ENCODE measurements around the gene PDE4D.
"Not testable (repeated sequence)": the region's sequence is repeated elsewhere in the genome, so short reads cannot be mapped to it uniquely, and the experiment has no call there.

The PDE4D gene

DNA sequence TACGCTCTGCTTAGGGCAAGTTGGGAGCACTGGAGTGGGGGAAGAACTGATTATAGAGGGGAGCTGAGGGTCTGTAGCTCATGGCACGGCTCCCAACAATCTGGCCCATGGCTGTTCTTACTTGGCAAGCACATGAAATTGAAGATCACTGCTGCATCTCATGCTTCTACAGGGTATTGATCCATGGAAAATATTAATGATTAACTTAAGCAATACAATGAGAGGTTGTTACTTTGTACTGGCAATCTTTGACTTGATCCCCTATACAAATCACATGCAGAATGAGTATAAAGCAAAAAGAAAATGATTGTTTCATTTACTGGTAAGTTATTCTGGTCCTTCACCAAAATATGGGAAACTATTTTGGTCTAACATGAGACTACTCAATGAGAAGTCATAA is 481.1 kb downstream of the PDE4D start:
- peak overlapping the region; percentile 54 to 61 for H3K4me3 ChIP-seq (ENCODE audit: low read depth in 1 of 2, low read length in 2 of 2)
- H3K36me3 ChIP-seq (ENCODE audit: control insufficient read depth in 1 of 2, insufficient read depth in 2 of 2, low read length in 2 of 2), result no peaks in the 10 kb centered on the region
- no peaks in the 10 kb centered on the region for H3K27me3 ChIP-seq (ENCODE audit: control insufficient read depth in 1 of 2, insufficient read depth in 2 of 2, low read length in 2 of 2)
- H3K9me3 ChIP-seq (ENCODE audit: control insufficient read depth in 1 of 2, low read length in 2 of 2), result peaks cover 6 to 7% of the 10 kb centered on the region in 2 donors
- peaks cover 0 to 25% of the 10 kb centered on the region in 2 donors for H3K4me1 ChIP-seq (ENCODE audit: control insufficient read depth in 1 of 2, insufficient read depth in 2 of 2, low read length in 2 of 2)
- no peak overlapping the region for H3K27ac ChIP-seq (ENCODE audit: low read depth, low read length)
- H3K9ac ChIP-seq (ENCODE audit: low read depth in 1 of 2, low read length in 2 of 2), result no peak overlapping the region

DNA sequence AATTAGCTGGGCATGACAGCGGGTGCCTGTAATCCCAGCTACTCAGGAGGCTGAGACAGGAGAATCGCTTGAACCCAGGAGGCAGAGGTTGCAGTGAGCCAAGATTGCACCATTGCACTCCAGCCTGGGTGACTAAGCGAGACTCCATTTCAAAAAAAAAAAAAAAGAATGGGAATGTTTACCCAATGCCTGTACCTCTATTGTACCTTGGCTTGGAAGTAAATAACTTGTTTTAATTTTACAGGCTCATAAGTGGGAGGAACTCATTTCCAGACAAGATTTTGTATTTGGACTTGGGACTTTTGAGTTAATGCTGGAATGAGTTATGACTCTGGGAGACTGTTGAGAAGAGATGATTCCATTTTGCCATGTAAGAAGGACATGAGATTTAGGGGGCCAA is 484.5 kb downstream of the PDE4D start:
- H3K27ac ChIP-seq (ENCODE audit: low read depth, low read length); H3K9ac ChIP-seq (ENCODE audit: low read depth in 1 of 2, low read length in 2 of 2); H3K4me3 ChIP-seq (ENCODE audit: low read depth in 1 of 2, low read length in 2 of 2); H3K4me1 ChIP-seq (ENCODE audit: control insufficient read depth in 1 of 2, insufficient read depth in 2 of 2, low read length in 2 of 2); H3K36me3 ChIP-seq (ENCODE audit: control insufficient read depth in 1 of 2, insufficient read depth in 2 of 2, low read length in 2 of 2); H3K27me3 ChIP-seq (ENCODE audit: control insufficient read depth in 1 of 2, insufficient read depth in 2 of 2, low read length in 2 of 2): not testable (repeated sequence)
- H3K9me3 ChIP-seq (ENCODE audit: control insufficient read depth in 1 of 2, low read length in 2 of 2), result peaks cover 6 to 15% of the 10 kb centered on the region in 2 donors

- Histone ChIP-seq H3K4me1 (ENCODE audit: control insufficient read depth in 1 of 2, insufficient read depth in 2 of 2, low read length in 2 of 2) (peaks cover 0 to 3% of the 10 kb centered on the region in 2 donors), H3K27ac (ENCODE audit: low read depth, low read length) (no peak overlapping the region), H3K4me3 (ENCODE audit: low read depth in 1 of 2, low read length in 2 of 2) (no peak overlapping the region), H3K36me3 (ENCODE audit: control insufficient read depth in 1 of 2, insufficient read depth in 2 of 2, low read length in 2 of 2) (no peaks in the 10 kb centered on the region), H3K9me3 (ENCODE audit: control insufficient read depth in 1 of 2, low read length in 2 of 2) (peaks cover 6 to 16% of the 10 kb centered on the region in 2 donors), H3K27me3 (ENCODE audit: control insufficient read depth in 1 of 2, insufficient read depth in 2 of 2, low read length in 2 of 2) (no peaks in the 10 kb centered on the region), H3K9ac (ENCODE audit: low read depth in 1 of 2, low read length in 2 of 2) (no peak overlapping the region)
Measured at GRCh38 chr5:59407967-59408366, 485.6 kb downstream of the PDE4D start.

DNA sequence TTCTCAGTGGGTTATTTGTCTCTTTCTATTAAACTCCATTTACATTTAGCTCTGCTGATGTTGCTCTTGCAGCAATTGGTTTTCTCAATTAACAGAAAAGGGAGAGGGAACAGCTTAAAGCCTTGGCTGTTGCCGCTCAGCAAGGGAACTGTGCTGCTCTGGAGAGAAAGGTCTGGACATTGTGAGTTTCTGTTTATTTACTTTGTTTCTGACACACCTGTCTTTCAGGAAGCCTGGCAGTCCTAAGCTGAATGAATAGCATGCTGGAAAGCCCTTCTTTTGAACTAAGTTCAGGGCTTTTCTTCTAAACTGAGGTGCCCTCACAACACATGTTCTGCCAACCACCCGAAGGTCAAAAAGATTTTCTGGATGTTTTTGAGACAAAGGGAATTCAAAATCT is 491.9 kb downstream of the PDE4D start:
- H3K9me3 ChIP-seq (ENCODE audit: control insufficient read depth in 1 of 2, low read length in 2 of 2), result peaks cover 0 to 4% of the 10 kb centered on the region in 2 donors
- H3K27ac ChIP-seq (ENCODE audit: low read depth, low read length), result no peak overlapping the region
- H3K4me3 ChIP-seq (ENCODE audit: low read depth in 1 of 2, low read length in 2 of 2), result no peak overlapping the region
- no peaks in the 10 kb centered on the region for H3K36me3 ChIP-seq (ENCODE audit: control insufficient read depth in 1 of 2, insufficient read depth in 2 of 2, low read length in 2 of 2)
- no peaks in the 10 kb centered on the region for H3K4me1 ChIP-seq (ENCODE audit: control insufficient read depth in 1 of 2, insufficient read depth in 2 of 2, low read length in 2 of 2)
- no peaks in the 10 kb centered on the region for H3K27me3 ChIP-seq (ENCODE audit: control insufficient read depth in 1 of 2, insufficient read depth in 2 of 2, low read length in 2 of 2)
- H3K9ac ChIP-seq (ENCODE audit: low read depth in 1 of 2, low read length in 2 of 2), result no peak overlapping the region

- not testable (repeated sequence) for H3K27me3 ChIP-seq (ENCODE audit: control insufficient read depth in 1 of 2, insufficient read depth in 2 of 2, low read length in 2 of 2); H3K4me1 ChIP-seq (ENCODE audit: control insufficient read depth in 1 of 2, insufficient read depth in 2 of 2, low read length in 2 of 2); H3K9ac ChIP-seq (ENCODE audit: low read depth in 1 of 2, low read length in 2 of 2); H3K4me3 ChIP-seq (ENCODE audit: low read depth in 1 of 2, low read length in 2 of 2); H3K27ac ChIP-seq (ENCODE audit: low read depth, low read length); H3K36me3 ChIP-seq (ENCODE audit: control insufficient read depth in 1 of 2, insufficient read depth in 2 of 2, low read length in 2 of 2); H3K9me3 ChIP-seq (ENCODE audit: control insufficient read depth in 1 of 2, low read length in 2 of 2)
Measured at GRCh38 chr5:59394956-59395355, 498.6 kb downstream of the PDE4D start.

GRCh38 chr5:59393585-59394420 is 499.7 kb downstream of the PDE4D start:
- Histone ChIP-seq H3K4me1 (ENCODE audit: control insufficient read depth in 1 of 2, insufficient read depth in 2 of 2, low read length in 2 of 2) (peaks cover 0 to 6% of the 10 kb centered on the region in 2 donors), H3K27ac (ENCODE audit: low read depth, low read length) (no peak overlapping the region), H3K36me3 (ENCODE audit: control insufficient read depth in 1 of 2, insufficient read depth in 2 of 2, low read length in 2 of 2) (no peaks in the 10 kb centered on the region), H3K9ac (ENCODE audit: low read depth in 1 of 2, low read length in 2 of 2) (no peak overlapping the region), H3K9me3 (ENCODE audit: control insufficient read depth in 1 of 2, low read length in 2 of 2) (no peaks in the 10 kb centered on the region), H3K27me3 (ENCODE audit: control insufficient read depth in 1 of 2, insufficient read depth in 2 of 2, low read length in 2 of 2) (no peaks in the 10 kb centered on the region), H3K4me3 (ENCODE audit: low read depth in 1 of 2, low read length in 2 of 2) (no peak overlapping the region)

DNA sequence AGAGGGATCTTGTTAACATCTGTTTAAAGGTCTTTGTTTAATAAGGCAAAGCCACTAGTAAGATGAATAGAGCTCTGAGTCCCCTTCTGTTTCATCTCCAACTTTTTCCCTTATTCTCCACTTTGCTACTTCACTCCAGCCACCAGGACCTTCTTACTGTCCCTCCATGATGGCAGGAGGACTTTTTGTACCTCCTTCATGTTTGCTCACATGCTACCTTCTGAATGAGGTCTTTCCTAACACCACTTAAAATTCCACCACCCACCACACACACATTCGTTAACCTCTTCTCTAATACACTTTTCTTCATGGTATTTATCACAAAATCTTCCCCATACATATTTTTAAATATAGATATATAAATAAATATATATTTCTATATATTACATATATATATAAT is 501.9 kb downstream of the PDE4D start:
- Histone ChIP-seq H3K36me3 (ENCODE audit: control insufficient read depth in 1 of 2, insufficient read depth in 2 of 2, low read length in 2 of 2) (no peaks in the 10 kb centered on the region), H3K9me3 (ENCODE audit: control insufficient read depth in 1 of 2, low read length in 2 of 2) (no peaks in the 10 kb centered on the region), H3K27me3 (ENCODE audit: control insufficient read depth in 1 of 2, insufficient read depth in 2 of 2, low read length in 2 of 2) (no peaks in the 10 kb centered on the region), H3K4me1 (ENCODE audit: control insufficient read depth in 1 of 2, insufficient read depth in 2 of 2, low read length in 2 of 2) (peaks cover 0 to 6% of the 10 kb centered on the region in 2 donors), H3K9ac (ENCODE audit: low read depth in 1 of 2, low read length in 2 of 2) (no peak overlapping the region), H3K27ac (ENCODE audit: low read depth, low read length) (no peak overlapping the region), H3K4me3 (ENCODE audit: low read depth in 1 of 2, low read length in 2 of 2) (no peak overlapping the region)

- Histone ChIP-seq H3K9ac (ENCODE audit: low read depth in 1 of 2, low read length in 2 of 2) (no peak overlapping the region), H3K4me3 (ENCODE audit: low read depth in 1 of 2, low read length in 2 of 2) (no peak overlapping the region), H3K4me1 (ENCODE audit: control insufficient read depth in 1 of 2, insufficient read depth in 2 of 2, low read length in 2 of 2) (peaks cover 0 to 6% of the 10 kb centered on the region in 2 donors), H3K36me3 (ENCODE audit: control insufficient read depth in 1 of 2, insufficient read depth in 2 of 2, low read length in 2 of 2) (no peaks in the 10 kb centered on the region), H3K9me3 (ENCODE audit: control insufficient read depth in 1 of 2, low read length in 2 of 2) (no peaks in the 10 kb centered on the region), H3K27me3 (ENCODE audit: control insufficient read depth in 1 of 2, insufficient read depth in 2 of 2, low read length in 2 of 2) (no peaks in the 10 kb centered on the region), H3K27ac (ENCODE audit: low read depth, low read length) (no peak overlapping the region)
Measured at GRCh38 chr5:59390989-59391388, 502.5 kb downstream of the PDE4D start.

DNA sequence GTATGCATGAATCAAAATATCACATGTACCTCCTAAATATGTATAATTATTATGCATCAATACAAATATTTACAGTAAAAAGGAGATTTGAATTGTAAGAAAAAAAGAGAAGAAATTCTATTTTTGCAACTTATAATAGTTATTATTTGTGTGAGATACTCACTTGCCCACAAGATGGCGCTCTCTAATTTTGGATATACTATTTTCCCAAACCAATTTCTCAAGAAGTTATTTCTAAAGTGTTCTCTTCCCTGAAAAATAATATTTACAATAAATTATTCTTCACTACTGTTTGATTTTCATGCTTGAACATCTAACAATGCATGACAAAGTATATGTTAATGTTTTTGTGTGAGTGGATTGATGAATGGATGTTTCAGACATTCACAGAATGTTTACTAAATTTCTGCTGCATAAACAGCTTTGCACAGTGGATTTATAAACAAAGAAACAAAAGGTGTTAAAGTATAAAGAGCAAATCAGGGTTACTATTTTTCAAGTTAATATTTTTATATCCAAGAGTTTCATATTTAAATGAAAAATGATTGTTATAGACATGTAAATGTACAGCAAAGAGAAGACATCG is 503.4 kb downstream of the PDE4D start:
- Histone ChIP-seq H3K4me3 (ENCODE audit: low read depth in 1 of 2, low read length in 2 of 2) (no peak overlapping the region), H3K36me3 (ENCODE audit: control insufficient read depth in 1 of 2, insufficient read depth in 2 of 2, low read length in 2 of 2) (no peaks in the 10 kb centered on the region), H3K27me3 (ENCODE audit: control insufficient read depth in 1 of 2, insufficient read depth in 2 of 2, low read length in 2 of 2) (no peaks in the 10 kb centered on the region), H3K4me1 (ENCODE audit: control insufficient read depth in 1 of 2, insufficient read depth in 2 of 2, low read length in 2 of 2) (peaks cover 0 to 6% of the 10 kb centered on the region in 2 donors), H3K9ac (ENCODE audit: low read depth in 1 of 2, low read length in 2 of 2) (no peak overlapping the region), H3K27ac (ENCODE audit: low read depth, low read length) (no peak overlapping the region), H3K9me3 (ENCODE audit: control insufficient read depth in 1 of 2, low read length in 2 of 2) (no peaks in the 10 kb centered on the region)

GRCh38 chr5:59387127-59387526 is 506.4 kb downstream of the PDE4D start:
- H3K36me3 ChIP-seq (ENCODE audit: control insufficient read depth in 1 of 2, insufficient read depth in 2 of 2, low read length in 2 of 2), result no peaks in the 10 kb centered on the region
- no peaks in the 10 kb centered on the region for H3K27me3 ChIP-seq (ENCODE audit: control insufficient read depth in 1 of 2, insufficient read depth in 2 of 2, low read length in 2 of 2)
- H3K4me3 ChIP-seq (ENCODE audit: low read depth in 1 of 2, low read length in 2 of 2), result no peak overlapping the region
- no peak overlapping the region for H3K27ac ChIP-seq (ENCODE audit: low read depth, low read length)
- H3K4me1 ChIP-seq (ENCODE audit: control insufficient read depth in 1 of 2, insufficient read depth in 2 of 2, low read length in 2 of 2), result peaks cover 0 to 6% of the 10 kb centered on the region in 2 donors
- H3K9me3 ChIP-seq (ENCODE audit: control insufficient read depth in 1 of 2, low read length in 2 of 2), result no peaks in the 10 kb centered on the region
- no peak overlapping the region for H3K9ac ChIP-seq (ENCODE audit: low read depth in 1 of 2, low read length in 2 of 2)

Data from duodenal mucosa (tissue), 2 donors.